Nephron progenitor cell (in vitro differentiated cells): ENCODE data around the gene LSR.

ENCODE experiments used
- DNase-seq: peaks from one replicate; pipeline ENCODE4 v3.0.0; 2021
- H3K27ac Mint-ChIP-seq: 2 replicates; pipeline ENCODE4 v1.8.0; 2021; ENCODE audit warnings: mild to moderate bottlenecking, moderate library complexity, mixed read lengths
- H3K27me3 Mint-ChIP-seq: 2 replicates; pipeline ENCODE4 v1.8.0; 2021; ENCODE audit warnings: mild to moderate bottlenecking, low read depth, mixed read lengths; ENCODE audit not compliant: poor library complexity
- H3K36me3 Mint-ChIP-seq: 2 replicates; pipeline ENCODE4 v1.8.0; 2021; ENCODE audit warnings: low read depth, mixed read lengths
- H3K4me1 Mint-ChIP-seq: 2 replicates; pipeline ENCODE4 v1.8.0; 2021; ENCODE audit warnings: mixed read lengths
- H3K4me3 Mint-ChIP-seq: 2 replicates; pipeline ENCODE4 v1.8.0; 2021; ENCODE audit warnings: mild to moderate bottlenecking, moderate library complexity, mixed read lengths
- H3K9me3 Mint-ChIP-seq: 2 replicates; pipeline ENCODE4 v1.8.0; 2021; ENCODE audit warnings: mild to moderate bottlenecking, moderate library complexity, mixed read lengths
- TF ChIP-seq, protein P1 (sequence below): fragments of 200-600 bp; sonication (generic); IDR thresholded peaks from 2 replicates; pipeline ENCODE4 v1.5.0; 2021; ENCODE audit warnings: antibody characterized with exemption

LSR gene

DNA sequence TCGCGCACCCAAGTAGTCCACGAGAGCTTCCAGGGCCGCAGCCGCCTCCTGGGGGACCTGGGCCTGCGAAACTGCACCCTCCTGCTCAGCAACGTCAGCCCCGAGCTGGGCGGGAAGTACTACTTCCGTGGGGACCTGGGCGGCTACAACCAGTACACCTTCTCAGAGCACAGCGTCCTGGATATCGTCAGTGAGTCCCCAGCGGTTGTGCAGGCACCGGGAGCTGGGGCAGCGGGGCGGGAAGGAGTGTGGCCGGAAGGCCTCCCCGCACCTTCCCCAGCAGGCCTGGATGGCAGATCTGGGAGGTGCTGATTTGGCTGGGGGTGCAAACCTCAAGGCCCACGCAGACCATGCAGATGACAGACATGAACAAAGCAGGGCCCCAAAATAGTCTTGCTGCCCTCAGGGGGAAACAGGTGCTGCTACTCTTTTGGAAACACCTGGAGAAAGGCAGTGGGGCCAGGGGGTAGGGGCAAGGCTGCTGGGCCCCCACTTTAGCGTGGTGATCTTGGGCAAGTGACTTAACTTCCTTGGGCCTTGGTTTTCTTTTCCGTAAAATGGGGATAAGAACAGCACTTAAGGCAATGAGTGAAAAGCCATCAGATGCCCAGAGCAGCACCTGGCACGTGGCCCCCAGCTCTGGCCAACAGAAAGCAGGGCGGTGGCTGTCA is 47.1 kb downstream of the LSR start:
- Mint-ChIP-seq H3K4me3 (no peak overlapping the region), H3K27me3 (peaks cover 11% of the 10 kb centered on the region), H3K4me1 (peaks cover 7% of the 10 kb centered on the region), H3K36me3 (no peaks in the 10 kb centered on the region), H3K27ac (no peak overlapping the region), H3K9me3 (no peaks in the 10 kb centered on the region)
- TF ChIP-seq, protein P1, sequence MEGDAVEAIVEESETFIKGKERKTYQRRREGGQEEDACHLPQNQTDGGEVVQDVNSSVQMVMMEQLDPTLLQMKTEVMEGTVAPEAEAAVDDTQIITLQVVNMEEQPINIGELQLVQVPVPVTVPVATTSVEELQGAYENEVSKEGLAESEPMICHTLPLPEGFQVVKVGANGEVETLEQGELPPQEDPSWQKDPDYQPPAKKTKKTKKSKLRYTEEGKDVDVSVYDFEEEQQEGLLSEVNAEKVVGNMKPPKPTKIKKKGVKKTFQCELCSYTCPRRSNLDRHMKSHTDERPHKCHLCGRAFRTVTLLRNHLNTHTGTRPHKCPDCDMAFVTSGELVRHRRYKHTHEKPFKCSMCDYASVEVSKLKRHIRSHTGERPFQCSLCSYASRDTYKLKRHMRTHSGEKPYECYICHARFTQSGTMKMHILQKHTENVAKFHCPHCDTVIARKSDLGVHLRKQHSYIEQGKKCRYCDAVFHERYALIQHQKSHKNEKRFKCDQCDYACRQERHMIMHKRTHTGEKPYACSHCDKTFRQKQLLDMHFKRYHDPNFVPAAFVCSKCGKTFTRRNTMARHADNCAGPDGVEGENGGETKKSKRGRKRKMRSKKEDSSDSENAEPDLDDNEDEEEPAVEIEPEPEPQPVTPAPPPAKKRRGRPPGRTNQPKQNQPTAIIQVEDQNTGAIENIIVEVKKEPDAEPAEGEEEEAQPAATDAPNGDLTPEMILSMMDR = no peak
- DNase-seq = no peak

DNA sequence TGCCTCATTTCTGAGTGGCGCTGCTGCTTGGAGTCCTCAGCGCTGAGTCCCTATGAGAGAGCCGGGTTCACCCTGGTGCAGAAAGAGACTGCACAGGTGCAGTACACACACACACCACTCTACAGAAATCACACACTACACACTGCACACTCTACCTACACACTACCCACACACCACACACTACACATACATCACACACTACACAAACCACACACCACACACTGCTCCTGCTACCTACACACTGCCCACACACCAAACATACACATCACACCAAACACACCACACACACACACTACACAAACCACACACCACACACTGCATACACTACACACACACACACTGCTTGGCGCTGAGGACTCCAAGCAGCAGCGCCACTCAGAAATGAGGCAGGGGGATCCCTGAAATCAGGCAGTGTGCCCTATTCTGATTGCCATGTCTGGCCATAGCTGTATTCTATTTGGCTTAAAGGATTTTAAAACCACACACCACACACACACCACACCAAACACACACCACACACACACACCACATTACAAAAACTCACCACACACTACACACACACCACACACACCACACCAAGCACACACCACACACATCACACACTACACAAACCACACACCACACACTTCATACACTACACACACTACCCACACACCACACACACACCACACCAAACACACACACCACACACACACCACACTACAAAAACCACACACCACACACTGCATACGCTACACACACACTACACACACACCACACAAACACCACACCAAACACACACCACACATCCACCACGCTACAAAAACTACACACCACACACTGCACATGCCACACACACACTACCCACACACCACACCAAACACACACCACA is 48.1 kb downstream of the LSR start:
- peaks cover 7% of the 10 kb centered on the region for H3K4me1 Mint-ChIP-seq
- H3K27me3 Mint-ChIP-seq = peaks cover 11% of the 10 kb centered on the region
- H3K27ac Mint-ChIP-seq = no peak overlapping the region
- H3K36me3 Mint-ChIP-seq = no peaks in the 10 kb centered on the region
- TF ChIP-seq, protein P1 = no peak
- no peak for DNase-seq
- H3K4me3 Mint-ChIP-seq = no peak overlapping the region
- H3K9me3 Mint-ChIP-seq = no peaks in the 10 kb centered on the region

DNA sequence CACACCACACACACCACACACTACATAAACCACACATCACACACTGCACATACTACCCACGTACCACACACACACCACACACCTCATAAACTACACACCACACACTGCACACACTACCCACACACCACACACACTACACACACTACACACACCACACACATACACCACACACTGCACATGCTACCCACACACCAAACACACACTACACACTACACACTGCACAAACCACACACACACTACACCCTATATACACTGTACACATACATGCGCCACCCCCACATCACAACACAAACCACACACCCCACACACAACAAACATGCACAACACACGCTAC is 48.7 kb downstream of the LSR start:
- H3K27me3 Mint-ChIP-seq = peaks cover 11% of the 10 kb centered on the region
- TF ChIP-seq, protein P1 = no peak
- no peak for DNase-seq
- no peaks in the 10 kb centered on the region for H3K36me3 Mint-ChIP-seq
- H3K27ac Mint-ChIP-seq = no peak overlapping the region
- peaks cover 7% of the 10 kb centered on the region for H3K4me1 Mint-ChIP-seq
- H3K4me3 Mint-ChIP-seq = no peak overlapping the region
- no peaks in the 10 kb centered on the region for H3K9me3 Mint-ChIP-seq

DNA sequence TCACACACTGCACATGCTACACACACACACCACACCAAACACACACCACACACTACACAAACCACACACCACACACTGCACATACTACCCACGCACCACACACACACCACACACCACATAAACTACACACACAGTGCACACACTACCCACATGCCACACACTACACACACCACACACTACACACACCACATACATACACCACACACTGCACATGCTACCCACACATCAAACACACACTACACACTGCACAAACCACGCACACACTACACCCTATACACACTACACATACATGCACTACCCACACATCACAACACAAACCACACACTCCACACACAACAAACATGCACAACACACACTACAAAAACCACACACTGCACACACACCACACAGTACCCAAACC is 49.1 kb downstream of the LSR start:
- H3K27me3 Mint-ChIP-seq = peaks cover 8% of the 10 kb centered on the region
- no peak overlapping the region for H3K4me3 Mint-ChIP-seq
- H3K36me3 Mint-ChIP-seq = no peaks in the 10 kb centered on the region
- no peak for DNase-seq
- H3K4me1 Mint-ChIP-seq = peaks cover 7% of the 10 kb centered on the region
- H3K9me3 Mint-ChIP-seq = no peaks in the 10 kb centered on the region
- TF ChIP-seq, protein P1 = no peak
- H3K27ac Mint-ChIP-seq = no peak overlapping the region

DNA sequence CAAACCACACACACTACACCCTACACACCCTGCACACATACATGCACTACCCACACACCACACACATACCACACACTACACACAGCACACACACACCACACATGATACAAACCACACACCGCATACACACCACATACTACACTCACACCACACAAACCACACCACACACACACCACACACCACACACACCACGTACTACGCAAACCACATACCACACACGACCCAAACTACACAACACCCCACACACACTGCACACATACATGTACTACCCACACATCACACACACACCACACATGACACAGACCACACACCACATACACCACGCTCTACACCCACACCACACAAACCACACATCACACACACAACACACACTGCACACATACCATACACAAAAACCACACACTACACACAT is 49.8 kb downstream of the LSR start:
- Mint-ChIP-seq H3K36me3 (no peaks in the 10 kb centered on the region), H3K4me3 (no peak overlapping the region), H3K4me1 (peaks cover 7% of the 10 kb centered on the region), H3K9me3 (no peaks in the 10 kb centered on the region), H3K27ac (no peak overlapping the region), H3K27me3 (peaks cover 7% of the 10 kb centered on the region)
- TF ChIP-seq, protein P1 = no peak
- DNase-seq = no peak
